ENCODE data around the gene STMP1.

GRCh38 chr7:135707570-135707966 lies 45.3 kb downstream of the STMP1 start:
- TF ChIP-seq CTCF (IDR thresholded peaks at IDR 0.05), result no peak
- TF ChIP-seq POLR2A (IDR thresholded peaks at IDR 0.05), result no peak
